Common myeloid progenitor, CD34-positive (primary cell): ENCODE measurements around the gene RHOD.
A peak's percentile ranks its signal among the peaks of the same experiment; 100 is the strongest.

Experiments
- CTCF ChIA-PET: fragments of 350-600 bp; sonication (Branson Sonifier 250); formaldehyde crosslinking; loops from one replicate; lab custom pipeline; 2021; ENCODE audit warnings: antibody characterized with exemption; lab: Charles Lee
- POLR2A ChIA-PET: fragments of 350-600 bp; sonication (Branson Sonifier 250); formaldehyde crosslinking; loops from one replicate; lab custom pipeline; 2021; ENCODE audit warnings: antibody characterized with exemption; lab: Charles Lee
- DNase-seq, 3 donors: peaks; one replicate each; pipeline versions ENCODE4 v3.0.0 to v3.0.0-alpha.2; 2013
- H3K27ac ChIP-seq, 2 experiments: 1 replicate in 1 of 2; 2 replicates in 1 of 2; pipeline ENCODE4 v1.7.0; 2013; ENCODE audit warnings: inconsistent platforms in 2 of 2, low read length in 2 of 2, mild to moderate bottlenecking in 2 of 2, low read depth in 1 of 2, moderate library complexity in 1 of 2; ENCODE audit not compliant: severe bottlenecking in 2 of 2, insufficient read depth in 1 of 2, poor library complexity in 1 of 2
- H3K27me3 ChIP-seq, 5 experiments: replicated peaks in 2 of 5; 1 replicate in 3 of 5; 2 replicates in 2 of 5; pipeline versions ENCODE4 v1.6.1 to v1.7.0; 2013; ENCODE audit warnings: low read length in 4 of 5, mild to moderate bottlenecking in 2 of 5, moderate library complexity in 2 of 5, inconsistent platforms in 1 of 5; ENCODE audit not compliant: insufficient read depth in 5 of 5, control insufficient read depth in 4 of 5
- H3K36me3 ChIP-seq, 4 experiments: 1 replicate in 2 of 4; 2 replicates in 2 of 4; pipeline versions ENCODE4 v1.6.1 to v1.7.0; 2013; ENCODE audit warnings: low read length in 3 of 4, control low read depth in 1 of 4, mild to moderate bottlenecking in 1 of 4; ENCODE audit not compliant: control insufficient read depth in 4 of 4, insufficient read depth in 4 of 4
- H3K4me1 ChIP-seq, 4 experiments: 1 replicate in 3 of 4; 2 replicates in 1 of 4; pipeline versions ENCODE4 v1.6.1 to v1.7.1; 2013; ENCODE audit warnings: low read length in 3 of 4, mild to moderate bottlenecking in 3 of 4, control low read depth in 1 of 4, inconsistent platforms in 1 of 4, moderate library complexity in 1 of 4; ENCODE audit not compliant: control insufficient read depth in 4 of 4, insufficient read depth in 4 of 4; ENCODE audit errors: control extremely low read depth in 1 of 4
- H3K4me3 ChIP-seq, 7 experiments: 1 replicate in 4 of 7; 2 replicates in 3 of 7; pipeline versions ENCODE4 v1.5.1 to v1.7.0; 2013; ENCODE audit warnings: mild to moderate bottlenecking in 7 of 7, low read length in 6 of 7, moderate library complexity in 6 of 7, inconsistent platforms in 2 of 7, low read depth in 2 of 7, control low read depth in 1 of 7; ENCODE audit not compliant: insufficient read depth in 4 of 7, control insufficient read depth in 1 of 7; ENCODE audit errors: extremely low read depth in 1 of 7
- H3K9me3 ChIP-seq, 5 experiments: 1 replicate in 4 of 5; 2 replicates in 1 of 5; pipeline versions ENCODE4 v1.6.1 to v1.7.1; 2013; ENCODE audit warnings: low read length in 4 of 5, mild to moderate bottlenecking in 2 of 5, inconsistent platforms in 1 of 5, low read depth in 1 of 5, moderate library complexity in 1 of 5; ENCODE audit not compliant: control insufficient read depth in 4 of 5, insufficient read depth in 2 of 5; ENCODE audit errors: control extremely low read depth in 1 of 5
- WGBS: methylation state at CpG from one replicate; pipeline ENCODE4 v1.1.5; 2013; ENCODE audit not compliant: insufficient coverage; 5-methylcytosine and 5-hydroxymethylcytosine counted together

The RHOD gene

DNA sequence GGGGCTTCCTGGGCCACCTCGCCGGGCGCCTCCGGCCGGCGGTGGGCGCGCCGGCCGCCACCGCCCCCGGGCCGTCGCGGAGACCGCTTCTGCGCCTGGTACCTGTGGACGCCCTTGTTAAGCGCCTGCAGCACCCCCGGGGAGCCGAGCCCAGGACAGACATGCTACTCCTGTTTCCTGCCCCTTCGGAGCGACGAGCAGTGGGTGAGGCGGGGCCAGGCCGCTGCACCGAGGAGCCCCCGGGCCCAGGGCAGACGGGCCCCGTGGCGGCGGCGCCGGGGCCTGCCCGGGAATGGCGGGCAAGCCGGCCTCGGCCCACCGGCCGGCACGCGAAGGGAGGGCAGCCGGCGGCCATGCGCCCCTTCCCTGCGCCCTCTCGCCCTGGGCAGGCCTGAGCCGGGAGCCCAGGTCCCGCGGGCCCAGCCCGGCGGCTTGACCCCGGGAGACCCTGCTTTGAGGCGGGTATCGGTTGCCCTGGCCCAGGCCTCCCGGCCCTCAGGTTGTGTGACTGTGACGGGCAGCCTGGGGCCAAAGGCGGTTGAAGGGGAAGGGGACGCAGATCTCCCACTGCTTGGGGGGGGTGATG is 61.6 kb downstream of the RHOD start:
- no peaks in the 10 kb centered on the region for H3K9me3 ChIP-seq
- under 1% methylated on average over 36 of the region's 59 CpGs for WGBS
- peak overlapping the region; percentile 61 to 82 for H3K27ac ChIP-seq
- peaks cover 11 to 41% (median 35%) of the 10 kb centered on the region in 4 experiments for H3K4me1 ChIP-seq
- H3K4me3 ChIP-seq, result peak overlapping the region; percentile 37 to 82 (median 59)
- peak; percentile 29 to 52 (median 46) for DNase-seq
- H3K27me3 ChIP-seq, result no peaks in the 10 kb centered on the region
- CTCF ChIA-PET, result interaction anchor here (1.2 to 1.9 kb wide), 4 partner anchors 9 to 49 kb away, joined by 3 to 6 read pairs (median 4); no protein-coding TSS in a partner anchor
- peaks cover 0 to 2% (median under 1%) of the 10 kb centered on the region in 4 experiments for H3K36me3 ChIP-seq
- POLR2A ChIA-PET, result no interaction called here

DNA sequence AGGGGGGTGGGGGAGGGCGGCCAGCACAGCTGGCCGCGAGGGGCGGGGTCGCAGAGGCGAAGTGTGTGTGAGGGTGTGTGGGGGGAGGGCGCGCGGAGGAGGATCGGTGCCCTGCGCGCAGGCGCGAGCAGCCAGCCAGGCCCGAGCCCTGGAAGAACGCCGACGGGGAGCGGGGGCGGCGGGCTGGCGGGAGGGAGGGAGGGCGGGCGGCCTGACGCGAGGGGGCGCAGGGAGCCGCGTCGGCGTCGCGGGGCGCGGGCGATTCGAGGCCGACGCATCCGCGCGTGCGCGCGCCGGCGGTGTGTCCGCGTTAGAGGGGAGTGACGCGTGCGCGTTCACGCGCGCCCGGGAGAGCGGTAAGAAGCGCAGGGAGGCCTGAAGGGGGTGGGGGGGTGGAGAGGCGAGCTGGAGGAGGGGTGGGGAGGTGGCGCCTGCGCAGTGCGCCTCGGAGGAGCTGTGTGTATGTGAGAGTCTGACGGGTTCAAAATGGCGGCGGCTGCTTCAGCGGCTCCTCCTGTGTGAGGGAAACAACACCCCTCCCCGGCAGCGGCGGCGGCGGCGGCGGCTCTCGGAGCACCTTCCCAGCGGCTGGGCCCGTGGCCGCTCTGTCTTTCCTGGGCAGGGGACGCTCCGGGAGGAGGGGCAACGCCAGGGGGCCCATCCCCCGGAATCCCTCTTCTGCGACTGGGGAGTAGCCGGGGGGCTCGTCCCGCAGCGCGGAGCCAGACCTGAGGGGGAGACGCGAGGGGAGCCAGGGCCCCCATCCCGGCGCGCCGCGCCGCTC is 62.3 kb downstream of the RHOD start, which contains the start of gene KDM2A:
Gene KDM2A (plus strand): TSS at position 463 of the 784 bp plus-strand sequence. CDS start 2,054 bp downstream, outside the sequence.
- WGBS, result 0% methylated on average over 36 of the region's 97 CpGs
- peak within 1 kb of the TSS; percentile 81 to 91 for H3K27ac ChIP-seq
- no peaks in the 10 kb centered on the region for H3K27me3 ChIP-seq
- ChIA-PET POLR2A (interaction anchor here (0.9 to 1.0 kb wide), 2 partner anchors 37 to 158 kb away, joined by 3 to 5 read pairs; no protein-coding TSS in a partner anchor), CTCF (interaction anchor here (0.7 to 1.9 kb wide), 3 partner anchors 10 to 49 kb away, joined by 3 to 6 read pairs (median 4); no protein-coding TSS in a partner anchor)
- H3K36me3 ChIP-seq, result peaks cover 0 to 4% (median 3%) of the 10 kb centered on the region in 4 experiments
- DNase-seq, result peak; percentile 99 to 100 (median 99)
- peak within 1 kb of the TSS; percentile 92 to 98 (median 96) for H3K4me3 ChIP-seq
- H3K4me1 ChIP-seq, result peaks cover 11 to 39% (median 32%) of the 10 kb centered on the region in 4 experiments
- no peaks in the 10 kb centered on the region for H3K9me3 ChIP-seq

GRCh38 chr11:67119585-67120391 is 63.1 kb downstream of the RHOD start:
- Histone ChIP-seq H3K4me1 (peaks cover 11 to 39% (median 32%) of the 10 kb centered on the region in 4 experiments), H3K27ac (peak overlapping the region; percentile 81 to 91), H3K4me3 (peak overlapping the region; percentile 92 to 98 (median 96)), H3K27me3 (no peaks in the 10 kb centered on the region), H3K9me3 (no peaks in the 10 kb centered on the region), H3K36me3 (peaks cover 0 to 4% (median 3%) of the 10 kb centered on the region in 4 experiments)
- DNase-seq, result peak in 2 of 3 donors; percentile 32 to 45
- POLR2A ChIA-PET, result interaction anchor here (0.9 to 1.0 kb wide), 2 partner anchors 37 to 157 kb away, joined by 3 to 5 read pairs; no protein-coding TSS in a partner anchor
- 0% methylated on average over 48 of the region's 61 CpGs for WGBS
- CTCF ChIA-PET, result interaction anchor here (0.7 to 1.9 kb wide), 3 partner anchors 9 to 48 kb away, joined by 3 to 6 read pairs (median 4); no protein-coding TSS in a partner anchor

- WGBS, result no CpG with 5 or more reads among the region's 12 CpGs
- Histone ChIP-seq H3K27me3 (no peaks in the 10 kb centered on the region), H3K4me1 (peaks cover 11 to 35% (median 27%) of the 10 kb centered on the region in 4 experiments), H3K36me3 (peaks cover 0 to 6% (median 3%) of the 10 kb centered on the region in 4 experiments), H3K4me3 (peak overlapping the region; percentile 92 to 98 (median 96)), H3K27ac (peak overlapping the region; percentile 81 to 91), H3K9me3 (no peaks in the 10 kb centered on the region)
- DNase-seq, result no peak
- POLR2A ChIA-PET, result interaction anchor here (0.7 kb wide), 1 partner anchor 1329 kb away, joined by 6 read pairs; no protein-coding TSS in a partner anchor
- CTCF ChIA-PET, result no interaction called here
Measured at GRCh38 chr11:67120456-67120855, 63.8 kb downstream of the RHOD start.

- ChIA-PET POLR2A (interaction anchor here (0.7 kb wide), 1 partner anchor 1329 kb away, joined by 6 read pairs; no protein-coding TSS in a partner anchor), CTCF (no interaction called here)
- H3K4me3 ChIP-seq, result peak overlapping the region in 6 of 7 experiments; percentile 92 to 98 (median 96)
Measured at GRCh38 chr11:67120881-67121710, 64.4 kb downstream of the RHOD start.

More at GRCh38 chr11:67120881-67121710, 64.4 kb downstream of the RHOD start:
- H3K36me3 ChIP-seq, result peaks cover 0 to 6% (median 3%) of the 10 kb centered on the region in 4 experiments
- H3K27me3 ChIP-seq, result no peaks in the 10 kb centered on the region
- DNase-seq, result peak; percentile 36 to 72 (median 68)
- peaks cover 11 to 32% (median 23%) of the 10 kb centered on the region in 4 experiments for H3K4me1 ChIP-seq
- WGBS, result 0% methylated on average over 3 of the region's 9 CpGs
- H3K27ac ChIP-seq, result peak overlapping the region; percentile 81 to 91
- no peaks in the 10 kb centered on the region for H3K9me3 ChIP-seq
